CD4-positive, alpha-beta T cell treated with Interleukin-17A for 4 hours (primary cell): Measurements from ENCODE around the gene OR11H6.
"Not testable (repeated sequence)": the region's sequence is repeated elsewhere in the genome, so short reads cannot be mapped to it uniquely, and the experiment has no call there.

ENCODE experiments used
- DNase-seq: peaks from one replicate; pipeline ENCODE4 v3.0.0-alpha.2; 2020; ENCODE audit warnings: mixed read lengths

The OR11H6 gene

DNA sequence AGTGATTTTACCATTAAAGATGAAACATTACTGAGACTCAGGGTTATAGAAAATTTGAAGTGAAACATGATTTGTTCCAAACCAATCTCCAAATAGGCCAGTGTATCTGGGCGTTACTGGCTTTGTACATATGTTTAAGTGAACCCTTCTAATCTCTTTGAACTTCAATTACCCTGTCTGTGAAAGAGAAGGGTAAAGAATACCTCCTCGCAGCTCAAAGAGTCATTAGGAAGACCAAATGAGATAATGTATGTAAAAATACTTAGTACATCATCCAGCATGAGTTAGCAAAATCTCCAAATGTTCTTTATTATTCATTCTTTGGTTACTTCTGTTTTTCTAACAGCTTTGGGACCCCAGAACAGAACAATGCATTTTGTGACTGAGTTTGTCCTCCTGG lies at the start of gene OR11H6:
Gene OR11H6 (plus strand): TSS at position 301 of the 400 bp plus-strand sequence. CDS start 0 bp downstream, at position 301.
- DNase-seq, result no peak

DNA sequence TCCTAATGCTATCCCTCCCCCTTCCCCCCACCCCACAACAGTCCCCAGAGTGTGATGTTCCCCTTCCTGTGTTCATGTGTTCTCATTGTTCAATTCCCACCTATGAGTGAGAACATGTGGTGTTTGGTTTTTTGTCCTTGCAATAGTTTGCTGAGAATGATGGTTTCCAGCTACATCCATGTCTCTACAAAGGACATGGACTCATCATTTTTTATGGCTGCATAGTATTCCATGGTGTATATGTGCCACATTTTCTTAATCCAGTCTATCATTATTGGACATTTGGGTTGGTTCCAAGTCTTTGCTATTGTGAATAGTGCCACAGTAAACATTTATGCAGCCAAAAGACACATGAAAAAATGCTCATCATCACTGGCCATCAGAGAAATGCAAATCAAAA lies 49.3 kb upstream of the OR11H6 start:
- not testable (repeated sequence) for DNase-seq

DNA sequence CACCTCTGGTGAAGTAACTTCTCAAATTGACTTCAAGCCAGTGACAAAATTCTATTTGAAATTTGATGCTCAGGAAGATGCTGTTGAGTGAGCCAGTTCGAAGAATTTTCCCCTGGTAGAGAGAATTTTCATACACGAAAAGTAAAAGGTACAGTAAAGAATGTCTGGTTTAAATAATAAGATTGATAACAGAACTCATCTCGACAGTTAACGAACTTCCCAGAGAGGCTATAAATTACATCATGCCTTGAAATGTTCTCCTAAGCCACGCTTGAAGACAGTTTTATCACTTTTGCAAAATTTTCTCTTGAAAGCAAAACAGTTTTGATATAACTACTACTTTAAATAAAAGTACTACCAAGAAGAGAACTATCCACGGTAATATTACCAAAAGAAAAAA lies 47.2 kb upstream of the OR11H6 start:
- no peak for DNase-seq

- no peak for DNase-seq
These were observed 46.0 kb upstream of the OR11H6 start for GRCh38 chr14:20177433-20177974.

DNA sequence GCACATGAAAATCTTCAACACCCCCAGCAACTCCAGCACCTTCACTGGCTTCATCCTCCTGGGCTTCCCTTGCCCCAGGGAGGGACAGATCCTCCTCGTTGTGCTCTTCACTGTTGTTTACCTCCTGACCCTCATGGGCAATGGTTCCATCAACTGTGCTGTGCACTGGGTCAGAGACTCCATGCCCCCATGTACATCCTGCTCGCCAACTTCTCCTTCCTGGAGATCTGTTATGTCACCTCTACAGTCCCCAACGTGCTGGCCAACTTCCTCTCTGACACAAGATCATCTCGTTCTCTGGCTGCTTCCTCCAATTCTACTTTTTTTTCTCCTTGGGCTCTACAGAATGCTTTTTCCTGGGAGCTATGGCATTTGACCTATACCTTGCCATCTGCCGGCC lies 44.3 kb upstream of the OR11H6 start:
- DNase-seq, result no peak

DNA sequence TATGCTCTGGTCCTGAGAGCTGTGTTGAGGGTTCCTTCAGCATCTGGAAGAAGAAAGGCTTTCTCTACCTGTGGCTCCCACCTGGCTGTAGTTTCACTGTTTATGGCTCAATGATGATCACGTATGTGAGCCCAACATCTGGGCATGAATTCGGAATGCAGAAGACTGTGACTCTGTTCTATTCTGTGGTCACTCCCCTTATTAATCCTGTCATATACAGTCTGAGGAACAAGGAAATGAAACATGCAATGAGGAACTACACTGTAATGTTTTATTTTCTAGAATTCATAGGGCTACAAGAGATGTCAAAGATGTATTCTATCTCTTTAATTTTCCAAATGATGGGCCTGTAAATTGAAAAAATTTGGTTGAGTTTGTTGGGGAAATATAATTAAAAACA lies 43.6 kb upstream of the OR11H6 start:
- no peak for DNase-seq

- DNase-seq, result no peak
These were observed 43.0 kb upstream of the OR11H6 start for GRCh38 chr14:20180486-20180885.

DNA sequence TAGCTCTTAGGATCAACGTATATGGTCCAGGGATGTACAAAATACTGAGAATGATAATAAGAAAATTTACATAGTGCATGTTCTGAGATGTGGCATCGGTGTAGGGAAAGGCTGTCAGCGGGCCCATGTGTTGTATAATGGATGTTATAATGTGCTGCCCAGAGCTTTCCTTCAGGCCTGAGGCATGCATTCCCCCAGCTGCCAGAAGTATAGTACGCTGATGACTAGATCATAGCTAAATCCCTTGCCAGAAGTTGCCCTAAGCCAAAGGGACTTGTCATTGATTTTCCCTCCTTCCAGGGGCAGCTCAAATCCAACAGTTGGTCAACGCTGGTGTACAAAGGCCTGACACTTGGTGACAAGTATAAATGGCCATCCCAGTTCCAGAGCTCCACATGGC lies 39.3 kb upstream of the OR11H6 start:
- DNase-seq, result no peak

- DNase-seq, result no peak
These were observed 32.9 kb upstream of the OR11H6 start, which contains the start of gene OR11G2 for GRCh38 chr14:20190596-20190995. TSS of gene OR11G2 (plus strand) at chr14:20190896. CDS start at chr14:20197438, 6,542 bp downstream.

GRCh38 chr14:20191396-20191795 lies 32.1 kb upstream of the OR11H6 start:
- no peak for DNase-seq

DNA sequence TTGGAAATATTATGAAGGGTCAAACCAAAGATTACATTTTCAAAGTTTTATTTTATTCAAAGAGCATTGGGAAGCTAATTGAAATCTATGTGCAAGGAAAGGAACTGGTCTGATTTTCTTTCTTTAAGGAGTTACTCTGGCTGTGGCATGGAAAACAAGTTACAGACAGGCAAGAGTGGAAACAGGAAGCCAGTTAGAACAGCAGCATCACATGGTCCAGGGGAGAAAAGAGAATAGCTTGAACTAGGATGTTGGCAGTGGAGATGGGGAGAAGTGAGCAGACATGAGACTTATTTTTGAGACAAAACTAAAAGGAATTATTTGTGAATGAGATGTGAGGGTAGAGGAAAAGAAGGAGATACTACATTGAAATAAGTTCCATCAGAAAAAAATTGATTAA lies 29.4 kb upstream of the OR11H6 start:
- DNase-seq, result no peak

- not testable (repeated sequence) for DNase-seq
These were observed 28.3 kb upstream of the OR11H6 start for GRCh38 chr14:20195170-20195569.

- no peak for DNase-seq
These were observed 27.6 kb upstream of the OR11H6 start for GRCh38 chr14:20195911-20196310.

GRCh38 chr14:20197459-20197858 lies 26.1 kb upstream of the OR11H6 start:
- DNase-seq, result no peak

DNA sequence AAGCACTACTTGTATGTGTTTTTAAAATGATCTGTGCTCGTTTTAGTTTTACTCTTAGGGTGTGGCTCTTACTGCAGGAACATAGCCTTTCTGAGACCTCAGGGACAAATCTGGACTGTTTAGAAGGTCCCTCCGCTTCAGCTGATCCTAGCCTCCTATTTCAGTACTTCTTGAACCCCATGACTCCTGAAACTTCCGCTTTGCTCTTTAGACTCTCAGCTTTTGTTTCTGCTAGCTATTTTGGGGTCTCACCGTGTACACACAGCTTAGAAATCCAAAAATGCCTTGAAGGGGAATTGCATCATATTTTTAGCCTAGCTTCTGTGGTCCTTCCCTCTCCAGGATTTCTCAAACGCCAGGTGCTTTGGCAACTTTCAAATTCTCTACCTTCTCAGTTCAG lies 24.5 kb upstream of the OR11H6 start:
- no peak for DNase-seq

GRCh38 chr14:20204721-20205120 lies 18.8 kb upstream of the OR11H6 start:
- no peak for DNase-seq

- DNase-seq, result no peak
These were observed 13.9 kb upstream of the OR11H6 start for GRCh38 chr14:20209595-20209994.

DNA sequence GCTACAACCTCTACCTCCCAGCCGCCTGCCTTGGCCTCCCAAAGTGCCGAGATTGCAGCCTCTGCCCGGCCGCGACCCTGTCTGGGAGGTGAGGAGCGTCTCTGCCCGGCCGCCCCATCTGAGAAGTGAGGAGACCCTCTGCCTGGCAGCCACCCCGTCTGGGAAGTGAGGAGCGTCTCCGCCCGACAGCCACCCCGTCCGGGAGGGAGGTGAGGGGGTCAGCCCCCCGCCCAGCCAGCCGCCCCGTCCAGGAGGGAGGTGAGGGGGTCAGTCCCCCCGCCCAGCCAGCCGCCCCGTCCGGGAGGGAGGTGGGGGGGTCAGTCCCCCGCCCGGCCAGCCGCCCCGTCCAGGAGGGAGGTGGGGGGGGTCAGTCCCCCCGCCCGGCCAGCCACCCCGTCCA lies 11.1 kb upstream of the OR11H6 start:
- DNase-seq, result not testable (repeated sequence)

GRCh38 chr14:20215196-20215595 lies 8.3 kb upstream of the OR11H6 start:
- no peak for DNase-seq

GRCh38 chr14:20219033-20219432 lies 4.5 kb upstream of the OR11H6 start:
- DNase-seq, result no peak

DNA sequence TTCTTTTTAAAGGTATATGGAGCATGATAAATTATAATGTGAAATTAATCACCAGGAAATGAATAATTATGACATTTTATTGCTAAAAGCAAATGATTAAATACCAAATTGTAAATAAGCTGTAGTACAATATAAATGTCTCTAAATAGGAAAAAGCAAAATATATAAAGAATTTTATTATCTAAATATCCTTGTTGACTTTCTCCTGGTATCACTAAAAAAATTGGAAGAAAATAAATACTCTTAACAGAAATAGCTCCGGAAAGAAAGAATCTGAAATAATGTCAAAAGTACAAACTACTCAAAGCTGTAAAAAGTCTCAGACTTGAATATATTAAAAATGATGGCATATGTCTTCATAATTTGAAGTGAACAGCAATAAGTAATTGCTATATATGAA lies 5.2 kb downstream of the OR11H6 start, which contains the start of gene OR11H7:
Gene OR11H7 (plus strand): TSS at position 301 of the 400 bp plus-strand sequence.
- no peak for DNase-seq

GRCh38 chr14:20235415-20235814 lies 11.9 kb downstream of the OR11H6 start:
- not testable (repeated sequence) for DNase-seq

GRCh38 chr14:20247646-20248246 lies 24.2 kb downstream of the OR11H6 start:
- DNase-seq, result no peak

- no peak for DNase-seq
These were observed 39.2 kb downstream of the OR11H6 start for GRCh38 chr14:20262642-20263128.

DNA sequence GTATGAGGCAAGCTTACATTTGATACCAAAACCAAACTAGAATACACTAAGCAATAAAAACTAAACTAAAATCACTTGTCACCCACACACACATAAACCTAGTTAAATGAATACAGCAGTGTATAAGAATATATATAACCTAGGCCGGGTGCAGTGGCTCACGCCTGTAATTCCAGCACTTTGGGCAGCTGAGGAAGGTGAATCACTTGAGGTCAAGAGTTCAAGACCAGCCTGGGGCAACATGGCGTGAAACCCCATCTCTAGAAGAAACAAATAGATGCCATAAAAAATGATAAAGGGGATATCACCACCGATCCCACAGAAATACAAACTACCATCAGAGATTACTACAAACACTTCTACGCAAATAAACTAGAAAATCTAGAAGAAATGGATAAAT lies 40.9 kb downstream of the OR11H6 start:
- not testable (repeated sequence) for DNase-seq
